H1 (cell line): ENCODE measurements around the gene ANKFY1. TPM values are rescaled to one million over a fixed set of nuclear protein-coding genes. Genes with fewer than 3 reads are reported as not detected.

Experiments used
- CTCF ChIA-PET: fragments of 300-600 bp; sonication (Branson Sonifier 250); formaldehyde crosslinking; loops from one replicate; lab custom pipeline; 2021; ENCODE audit not compliant: partially characterized antibody; lab: Charles Lee
- POLR2A ChIA-PET: fragments of 300-600 bp; sonication (Branson Sonifier 250); formaldehyde crosslinking; loops from one replicate; lab custom pipeline; 2021; ENCODE audit warnings: inconsistent platforms; ENCODE audit not compliant: partially characterized antibody; lab: Charles Lee
- DNase-seq, 2 experiments: peaks; one replicate each; pipeline versions ENCODE4 v3.0.0 to v3.0.0-alpha.2; 2010 to 2022; ENCODE audit warnings: low spot score in 2 of 2, low read depth in 1 of 2, mixed read lengths in 1 of 2
- FAIRE-seq: peaks from 2 replicates; lab custom pipeline; 2011; peaks lifted over from hg19 to GRCh38; lab: Jason Lieb, UNC
- H2AFZ ChIP-seq: 2 replicates; pipeline ENCODE4 v1.8.1; 2012; ENCODE audit warnings: low read length, inconsistent platforms
- H2AK5ac ChIP-seq: 2 replicates; pipeline ENCODE4 v1.6.1; 2013; ENCODE audit warnings: low read depth, low read length
- H2BK120ac ChIP-seq: replicated peaks from 2 replicates; pipeline ENCODE3; 2013; ENCODE audit warnings: low read depth, low read length, inconsistent platforms
- H2BK12ac ChIP-seq: 2 replicates; pipeline ENCODE4 v1.6.1; 2013; ENCODE audit warnings: low read depth, low read length
- H2BK15ac ChIP-seq: 2 replicates; pipeline ENCODE4 v1.6.1; 2013; ENCODE audit warnings: low read length
- H2BK20ac ChIP-seq: 2 replicates; pipeline ENCODE4 v1.6.1; 2013; ENCODE audit warnings: low read length
- H2BK5ac ChIP-seq: 2 replicates; pipeline ENCODE4 v1.6.1; 2013; ENCODE audit warnings: low read depth, low read length
- H3K14ac ChIP-seq: 2 replicates; pipeline ENCODE4 v1.6.1; 2013; ENCODE audit warnings: inconsistent platforms; ENCODE audit not compliant: insufficient read length
- H3K18ac ChIP-seq: 2 replicates; pipeline ENCODE4 v1.6.1; 2013; ENCODE audit warnings: low read length; ENCODE audit errors: extremely low read depth
- H3K23ac ChIP-seq: 2 replicates; pipeline ENCODE4 v1.6.1; 2013; ENCODE audit warnings: inconsistent platforms; ENCODE audit not compliant: insufficient read length
- H3K23me2 ChIP-seq: 2 replicates; pipeline ENCODE4 v1.6.1; 2013; ENCODE audit warnings: low read depth, low read length
- H3K27ac ChIP-seq: 2 replicates; pipeline ENCODE4 v1.6.1; 2011; ENCODE audit warnings: low read depth, low read length, inconsistent platforms
- H3K27me3 ChIP-seq, 4 experiments: replicated peaks in 1 of 4; 1 replicate in 1 of 4; 2 replicates in 3 of 4; pipeline versions ENCODE4 v1.6.1 to v1.8.1; 2011 to 2013; ENCODE audit warnings: low read length in 3 of 4, mild to moderate bottlenecking in 3 of 4, inconsistent platforms in 2 of 4, mixed read lengths in 2 of 4, moderate library complexity in 1 of 4; ENCODE audit not compliant: control insufficient read depth in 3 of 4, insufficient read depth in 3 of 4; ENCODE audit errors: extremely low read depth in 1 of 4
- H3K36me3 ChIP-seq, 4 experiments: 2 replicates each; pipeline versions ENCODE4 v1.6.1 to v1.8.1; 2011 to 2013; ENCODE audit warnings: mild to moderate bottlenecking in 4 of 4, low read length in 3 of 4, moderate library complexity in 2 of 4, control low read depth in 1 of 4, inconsistent platforms in 1 of 4; ENCODE audit not compliant: insufficient read depth in 4 of 4, control insufficient read depth in 2 of 4
- H3K4ac ChIP-seq: replicated peaks from 2 replicates; pipeline ENCODE3; 2013; ENCODE audit warnings: low read length, low read depth, mixed read lengths, inconsistent platforms; ENCODE audit not compliant: insufficient read length
- H3K4me1 ChIP-seq, 4 experiments: replicated peaks in 1 of 4; 1 replicate in 1 of 4; 2 replicates in 3 of 4; pipeline versions ENCODE4 v1.6.1 to v1.8.1; 2011 to 2013; ENCODE audit warnings: low read length in 3 of 4, inconsistent platforms in 2 of 4, mixed read lengths in 1 of 4; ENCODE audit not compliant: insufficient read depth in 4 of 4, control insufficient read depth in 3 of 4
- H3K4me2 ChIP-seq, 2 experiments: 2 replicates each; pipeline versions ENCODE4 v1.6.1 to v1.8.1; 2011 to 2013; ENCODE audit warnings: low read depth in 2 of 2, low read length in 2 of 2, control low read depth in 1 of 2, inconsistent platforms in 1 of 2, mild to moderate bottlenecking in 1 of 2; ENCODE audit not compliant: insufficient read depth in 1 of 2
- H3K4me3 ChIP-seq, 4 experiments: fragments of 200-600, 300-600 bp in 1 of 4; sonication (generic), shearing (Covaris generic), sonication (Bioruptor Twin) in 1 of 4; 2 replicates each; pipeline versions ENCODE4 v1.5.1 to v1.8.1; 2011 to 2016; ENCODE audit warnings: low read length in 4 of 4, low read depth in 3 of 4, control low read depth in 2 of 4, inconsistent platforms in 2 of 4, mild to moderate bottlenecking in 2 of 4, mixed read lengths in 1 of 4, moderate library complexity in 1 of 4; ENCODE audit not compliant: insufficient read depth in 2 of 4; ENCODE audit errors: extremely low read depth in 1 of 4
- H3K56ac ChIP-seq: replicated peaks from 2 replicates; pipeline ENCODE3; 2013; ENCODE audit warnings: low read depth, mild to moderate bottlenecking, mixed read lengths, low read length, inconsistent platforms; ENCODE audit not compliant: insufficient read length
- H3K79me1 ChIP-seq: 2 replicates; pipeline ENCODE4 v1.6.1; 2013; ENCODE audit warnings: low read depth, low read length, control low read depth
- H3K79me2 ChIP-seq, 2 experiments: 2 replicates each; pipeline versions ENCODE4 v1.6.1 to v1.8.1; 2012 to 2013; ENCODE audit warnings: low read length in 2 of 2, mild to moderate bottlenecking in 2 of 2, inconsistent platforms in 1 of 2; ENCODE audit not compliant: insufficient read depth in 2 of 2, control insufficient read depth in 1 of 2
- H3K9ac ChIP-seq, 4 experiments: replicated peaks in 1 of 4; 1 replicate in 1 of 4; 2 replicates in 3 of 4; pipeline versions ENCODE4 v1.6.1 to v1.8.1; 2011 to 2013; ENCODE audit warnings: low read depth in 3 of 4, low read length in 3 of 4, control low read depth in 2 of 4, mild to moderate bottlenecking in 2 of 4, moderate library complexity in 2 of 4, inconsistent platforms in 1 of 4; ENCODE audit errors: extremely low read depth in 1 of 4
- H3K9me3 ChIP-seq, 2 experiments: 2 replicates each; pipeline versions ENCODE4 v1.6.1 to v1.8.1; 2012 to 2013; ENCODE audit warnings: mild to moderate bottlenecking in 2 of 2, moderate library complexity in 2 of 2, control low read depth in 1 of 2, inconsistent platforms in 1 of 2, low read depth in 1 of 2, low read length in 1 of 2, mixed read lengths in 1 of 2; ENCODE audit not compliant: insufficient read depth in 2 of 2
- H4K20me1 ChIP-seq, 2 experiments: replicated peaks in 1 of 2; 2 replicates each; pipeline versions ENCODE3 to v1.8.1; 2011 to 2013; ENCODE audit warnings: inconsistent platforms in 2 of 2, low read length in 2 of 2, mild to moderate bottlenecking in 1 of 2; ENCODE audit not compliant: insufficient read depth in 2 of 2, control insufficient read depth in 1 of 2
- H4K5ac ChIP-seq: 2 replicates; pipeline ENCODE4 v1.6.1; 2013; ENCODE audit warnings: low read length, low read depth, mixed read lengths, inconsistent platforms; ENCODE audit not compliant: insufficient read length
- H4K8ac ChIP-seq: 2 replicates; pipeline ENCODE4 v1.8.0; 2013; ENCODE audit warnings: mild to moderate bottlenecking, moderate library complexity, low read length, inconsistent platforms; ENCODE audit not compliant: insufficient read depth; ENCODE audit errors: extremely low read depth
- H4K91ac ChIP-seq: replicated peaks from 2 replicates; pipeline ENCODE3; 2013; ENCODE audit warnings: low read length, mixed read lengths, inconsistent platforms; ENCODE audit not compliant: insufficient read length
- ASH2L ChIP-seq: fragments of 200-600, 300-600 bp; sonication (generic); IDR thresholded peaks from one replicate; pipeline ENCODE4 v1.7.1; 2017; ENCODE audit warnings: low read length
- CTBP2 ChIP-seq: IDR thresholded peaks from 2 replicates; pipeline ENCODE4 v1.7.0; 2011; ENCODE audit warnings: borderline replicate concordance, mild to moderate bottlenecking, moderate library complexity, mixed read lengths, low read length; ENCODE audit not compliant: insufficient read depth, insufficient read length
- HDAC6 ChIP-seq: IDR thresholded peaks from one replicate; pipeline ENCODE4 v1.7.1; 2012; ENCODE audit warnings: low read depth, mild to moderate bottlenecking, inconsistent platforms, low read length, moderate library complexity
- JUND ChIP-seq: IDR thresholded peaks from 2 replicates; pipeline ENCODE4 v1.6.1; 2011; ENCODE audit warnings: mild to moderate bottlenecking, improper control_type of control experiment, low read length
- KDM4A ChIP-seq: IDR thresholded peaks from one replicate; pipeline ENCODE4 v1.7.1; 2012; ENCODE audit warnings: low read depth, mild to moderate bottlenecking, moderate library complexity, low read length, inconsistent platforms; ENCODE audit not compliant: severe bottlenecking
- POLR2A ChIP-seq, 2 experiments: IDR thresholded peaks; 1 replicate in 1 of 2; 2 replicates in 1 of 2; pipeline ENCODE4 v1.6.1; 2011; ENCODE audit warnings: low read depth in 2 of 2, low read length in 2 of 2, mild to moderate bottlenecking in 2 of 2; ENCODE audit errors: control extremely low read depth in 1 of 2
- RNF2 ChIP-seq: fragments of 200-900, 300-1000 bp; sonication (generic); IDR thresholded peaks from 2 replicates; pipeline ENCODE4 v1.7.1; 2016; ENCODE audit warnings: borderline replicate concordance, low read depth, mild to moderate bottlenecking, antibody characterized with exemption, low read length; ENCODE audit not compliant: poor library complexity, severe bottlenecking; ENCODE audit errors: missing control alignments
- TAF1 ChIP-seq: IDR thresholded peaks from 2 replicates; pipeline ENCODE4 v1.6.1; 2011; ENCODE audit warnings: mild to moderate bottlenecking, low read depth, low read length
- WGBS, 2 experiments: shearing (Covaris generic) in 1 of 2; methylation state at CpG; one replicate each; pipeline versions ENCODE4 v1.1.6 to v1.1.7; 2013 to 2015; ENCODE audit warnings: low lambda C conversion rate in 2 of 2, mixed read lengths in 2 of 2, inconsistent platforms in 1 of 2, low coverage in 1 of 2, missing lambda C conversion rate in 1 of 2; ENCODE audit not compliant: insufficient replicate concordance in 2 of 2, insufficient coverage in 1 of 2, insufficient read length in 1 of 2; ENCODE audit errors: extremely low coverage in 1 of 2, missing lambda C conversion rate in 1 of 2; 5-methylcytosine and 5-hydroxymethylcytosine counted together
- polyA plus RNA-seq, 7 experiments: library from polyadenylated mRNA; depleted of rRNA in 3 of 7; stranded (reverse) in 5 of 7; unstranded in 2 of 7; fragments of >200 nt in 5 of 7; fragments of 200-250 nt in 2 of 7; gene quantifications; 1 replicate in 5 of 7; 2 replicates in 1 of 7; 4 replicates in 1 of 7; pipeline versions ENCODE4 v1.2.1 to v1.2.3, GENCODE V29; 2011 to 2013; ENCODE audit warnings: missing spikeins in 2 of 7, mixed read lengths in 2 of 7
- total RNA-seq: library from RNA; stranded (reverse); fragmentation: NEBNext Ultra II Directional; extraction: Animal tissue kit (Norgen Biotek cat#: 25700); gene quantifications from 2 replicates; pipeline ENCODE4 v1.2.1, GENCODE V29; 2021
- TF ChIP-seq, protein P1 (sequence below): IDR thresholded peaks from 2 replicates; pipeline ENCODE4 v1.6.1; 2012; ENCODE audit warnings: low read length, inconsistent platforms
- TF ChIP-seq, protein P2 (sequence below): IDR thresholded peaks from 2 replicates; pipeline ENCODE4 v1.6.1; 2011; ENCODE audit warnings: low read length, improper control_type of control experiment

Gene ANKFY1
- total and polyA plus RNA-seq, 2 of the 8 experiments (the other 6 are each of a cell fraction or from before 2014, with no cell fraction given): 28.3 to 45.3 TPM

DNA sequence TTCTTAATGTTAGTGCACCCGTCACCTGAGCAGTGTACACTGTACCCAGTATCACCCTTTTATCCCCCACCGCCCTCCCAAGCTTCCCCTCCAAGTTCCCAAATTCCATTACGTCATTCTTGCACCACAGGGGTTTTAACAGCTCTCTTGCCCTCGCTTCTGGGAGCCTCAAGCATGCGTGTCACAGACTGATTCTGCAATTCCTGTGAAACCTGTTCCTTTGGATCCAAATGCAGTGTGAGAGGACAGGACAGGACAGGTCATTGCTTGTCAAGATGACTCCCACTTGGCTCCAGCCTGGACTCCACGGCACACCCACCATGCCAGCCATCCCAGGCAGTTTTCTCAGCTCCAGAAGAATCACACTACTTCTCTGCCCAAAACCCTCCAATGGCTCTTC is 76.7 kb downstream of the ANKFY1 start:
- no peak overlapping the region for H3K4me2 ChIP-seq
- H3K79me2 ChIP-seq: no peaks in the 10 kb centered on the region; a peak in 1 of 4 replicates
- no peak overlapping the region for H3K23ac ChIP-seq
- no peaks in the 10 kb centered on the region for H3K27me3 ChIP-seq
- H3K4me1 ChIP-seq: peaks cover 3 to 10% (median 7%) of the 10 kb centered on the region in 4 experiments
- H2BK5ac ChIP-seq: no peak overlapping the region; the same call in 1 of the 2 replicates
- no peak overlapping the region for H4K91ac ChIP-seq
- no peak overlapping the region for H2BK120ac ChIP-seq
- no peak overlapping the region for H4K8ac ChIP-seq
- no peak overlapping the region for H2AFZ ChIP-seq
- H2BK15ac ChIP-seq: no peak overlapping the region
- no peak overlapping the region for H2AK5ac ChIP-seq
- H4K20me1 ChIP-seq: peaks cover 0 to 7% of the 10 kb centered on the region in 2 experiments
- peak; percentile 81 for FAIRE-seq
- H3K14ac ChIP-seq: no peak overlapping the region
- no peak overlapping the region for H4K5ac ChIP-seq
- H3K79me1 ChIP-seq: no peaks in the 10 kb centered on the region; the same call in 1 of the 2 replicates
- 0 out of 2 replicates have a peak overlapping the region, but pooled peaks have one; percentile 35 for H3K27ac ChIP-seq
- no peak overlapping the region; a peak in 1 of 7 replicates for H3K9ac ChIP-seq
- 71% methylated on average over 6 of the region's 6 CpGs; no CpG with 5 or more reads in 1 of the 2 experiments for WGBS, 2 experiments
- DNase-seq: no peak
- no peak overlapping the region for H2BK20ac ChIP-seq
- H3K56ac ChIP-seq: no peak overlapping the region
- H3K23me2 ChIP-seq: no peaks in the 10 kb centered on the region
- ChIA-PET CTCF (interaction anchor here (0.6 to 2.1 kb wide), 3 partner anchors 29 to 113 kb away, joined by 5 to 9 read pairs (median 8); no protein-coding TSS in a partner anchor), POLR2A (interaction anchor here (0.7 to 1.2 kb wide), 4 partner anchors 25 to 160 kb away, joined by 3 to 6 read pairs (median 4); partner anchors contain the start of genes CYB5D2 and ZZEF1)
- H3K36me3 ChIP-seq: peaks cover 16 to 59% (median 42%) of the 10 kb centered on the region in 4 experiments
- H2BK12ac ChIP-seq: no peak overlapping the region; the same call in 1 of the 2 replicates
- no peak overlapping the region for H3K18ac ChIP-seq
- no peaks in the 10 kb centered on the region for H3K9me3 ChIP-seq
- H3K4me3 ChIP-seq: no peak overlapping the region
- H3K4ac ChIP-seq: no peak overlapping the region
- TF ChIP-seq JUND (peak; percentile 39; the same call in 1 of the 2 replicates), KDM4A (no peak), POLR2A (IDR thresholded peaks at IDR 0.05; ENCODE audit: control extremely low read depth in 1 of 2, low read depth in 2 of 2, low read length in 2 of 2) (no peak), CTBP2 (no peak), ASH2L (no peak), RNF2 (no peak), HDAC6 (no peak), TAF1 (no peak)
- TF ChIP-seq, protein P1, sequence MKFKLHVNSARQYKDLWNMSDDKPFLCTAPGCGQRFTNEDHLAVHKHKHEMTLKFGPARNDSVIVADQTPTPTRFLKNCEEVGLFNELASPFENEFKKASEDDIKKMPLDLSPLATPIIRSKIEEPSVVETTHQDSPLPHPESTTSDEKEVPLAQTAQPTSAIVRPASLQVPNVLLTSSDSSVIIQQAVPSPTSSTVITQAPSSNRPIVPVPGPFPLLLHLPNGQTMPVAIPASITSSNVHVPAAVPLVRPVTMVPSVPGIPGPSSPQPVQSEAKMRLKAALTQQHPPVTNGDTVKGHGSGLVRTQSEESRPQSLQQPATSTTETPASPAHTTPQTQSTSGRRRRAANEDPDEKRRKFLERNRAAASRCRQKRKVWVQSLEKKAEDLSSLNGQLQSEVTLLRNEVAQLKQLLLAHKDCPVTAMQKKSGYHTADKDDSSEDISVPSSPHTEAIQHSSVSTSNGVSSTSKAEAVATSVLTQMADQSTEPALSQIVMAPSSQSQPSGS: peak; percentile 92
- TF ChIP-seq, protein P2, sequence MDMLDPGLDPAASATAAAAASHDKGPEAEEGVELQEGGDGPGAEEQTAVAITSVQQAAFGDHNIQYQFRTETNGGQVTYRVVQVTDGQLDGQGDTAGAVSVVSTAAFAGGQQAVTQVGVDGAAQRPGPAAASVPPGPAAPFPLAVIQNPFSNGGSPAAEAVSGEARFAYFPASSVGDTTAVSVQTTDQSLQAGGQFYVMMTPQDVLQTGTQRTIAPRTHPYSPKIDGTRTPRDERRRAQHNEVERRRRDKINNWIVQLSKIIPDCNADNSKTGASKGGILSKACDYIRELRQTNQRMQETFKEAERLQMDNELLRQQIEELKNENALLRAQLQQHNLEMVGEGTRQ: no peak
